NT2/D1 (cell line): ENCODE data around the gene MYO7B.

ENCODE experiments used
- YY1 ChIP-seq: IDR thresholded peaks from 2 replicates; pipeline ENCODE4 v1.6.1; 2011; ENCODE audit not compliant: insufficient read length, insufficient read depth
- ZNF274 ChIP-seq: IDR thresholded peaks from 2 replicates; pipeline ENCODE4 v1.6.1; 2011; ENCODE audit warnings: mild to moderate bottlenecking, low read depth, low read length

DNA sequence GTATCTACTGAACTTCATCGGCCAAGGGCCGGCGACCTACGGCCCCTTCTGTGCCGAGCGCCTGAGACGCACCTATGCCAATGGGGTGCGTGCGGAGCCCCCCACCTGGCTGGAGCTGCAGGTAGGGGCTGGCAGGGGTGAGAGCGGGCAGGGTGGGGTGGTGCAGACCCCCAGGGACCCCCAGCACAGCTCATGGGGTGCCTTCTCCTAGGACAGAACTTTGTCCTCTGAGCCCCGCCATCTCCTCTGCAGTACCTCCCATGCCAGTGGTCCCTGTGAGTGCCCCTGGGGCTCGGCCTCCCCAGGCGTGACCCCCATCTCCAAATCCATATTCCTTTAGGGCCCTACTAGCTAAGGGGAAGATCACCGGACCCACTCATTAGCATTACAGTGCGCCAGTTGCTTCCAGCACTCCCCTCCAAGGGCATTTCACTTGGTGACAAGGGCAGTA lies 86.5 kb downstream of the MYO7B start:
- no peak for TF ChIP-seq ZNF274
- TF ChIP-seq YY1, result no peak
